Choroid plexus epithelial cell (primary cell): ENCODE measurements around the gene TMEM184A.

Source experiments
- DNase-seq: peaks from one replicate; pipeline ENCODE4 v3.0.0-alpha.2; 2010; ENCODE audit warnings: low read depth
- H3K4me3 ChIP-seq: 2 replicates; pipeline ENCODE4 v1.5.1; 2011; ENCODE audit warnings: low read depth, mild to moderate bottlenecking, control low read depth, low read length, moderate library complexity
- CTCF ChIP-seq: conservative IDR thresholded peaks from 2 replicates; pipeline ENCODE4 v1.5.1; 2011; ENCODE audit warnings: low read depth, mild to moderate bottlenecking, control low read depth, inconsistent platforms, low read length, moderate library complexity

TMEM184A gene

GRCh38 chr7:1595027-1595426 is 39.0 kb upstream of the TMEM184A start:
- no peak for DNase-seq
- no peak for TF ChIP-seq CTCF
- H3K4me3 ChIP-seq: no peak overlapping the region

- no peak for DNase-seq
- no peak overlapping the region for H3K4me3 ChIP-seq
- TF ChIP-seq CTCF: no peak
Observed at GRCh38 chr7:1593904-1594421, 38.0 kb upstream of the TMEM184A start.

DNA sequence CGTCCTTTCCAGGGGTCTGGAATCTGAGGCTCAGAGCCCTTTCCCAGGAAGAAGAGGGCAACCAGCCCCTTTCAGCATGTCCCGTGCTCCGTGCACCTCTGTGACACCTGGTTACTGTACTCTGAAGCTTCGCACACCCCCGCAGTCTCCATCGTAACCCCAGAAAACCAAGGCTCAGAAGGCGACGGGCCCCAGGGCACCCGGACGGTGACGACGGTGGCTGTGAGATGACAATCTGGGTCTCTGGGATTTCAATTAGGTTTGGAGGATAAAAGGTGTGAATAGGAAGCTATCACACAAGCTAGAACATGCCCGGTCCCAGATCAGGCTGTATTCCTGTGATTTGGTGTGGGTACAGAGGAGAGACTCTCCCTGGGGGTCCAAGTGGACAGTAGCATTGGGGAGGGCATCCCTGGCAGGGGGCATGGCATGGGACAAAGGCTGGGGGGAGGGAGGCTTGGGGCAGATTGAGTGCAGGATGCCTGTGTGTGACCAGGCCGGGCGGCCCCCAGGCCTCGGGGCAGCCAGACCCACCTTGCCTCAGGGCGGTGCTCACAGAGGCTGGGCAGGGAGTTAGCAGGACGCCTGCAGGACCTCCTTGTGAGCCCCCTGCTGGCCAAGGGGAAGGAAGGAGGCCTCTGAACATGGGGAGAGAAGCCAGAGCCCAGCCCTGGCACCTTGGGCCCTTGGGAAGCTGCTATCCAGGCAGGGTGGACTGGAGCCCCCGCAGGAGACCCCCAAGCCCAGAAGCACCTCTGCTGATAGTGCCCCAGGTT is 37.3 kb upstream of the TMEM184A start:
- peak; percentile 47 for TF ChIP-seq CTCF
- H3K4me3 ChIP-seq: no peak overlapping the region
- peak; percentile 9 for DNase-seq

DNA sequence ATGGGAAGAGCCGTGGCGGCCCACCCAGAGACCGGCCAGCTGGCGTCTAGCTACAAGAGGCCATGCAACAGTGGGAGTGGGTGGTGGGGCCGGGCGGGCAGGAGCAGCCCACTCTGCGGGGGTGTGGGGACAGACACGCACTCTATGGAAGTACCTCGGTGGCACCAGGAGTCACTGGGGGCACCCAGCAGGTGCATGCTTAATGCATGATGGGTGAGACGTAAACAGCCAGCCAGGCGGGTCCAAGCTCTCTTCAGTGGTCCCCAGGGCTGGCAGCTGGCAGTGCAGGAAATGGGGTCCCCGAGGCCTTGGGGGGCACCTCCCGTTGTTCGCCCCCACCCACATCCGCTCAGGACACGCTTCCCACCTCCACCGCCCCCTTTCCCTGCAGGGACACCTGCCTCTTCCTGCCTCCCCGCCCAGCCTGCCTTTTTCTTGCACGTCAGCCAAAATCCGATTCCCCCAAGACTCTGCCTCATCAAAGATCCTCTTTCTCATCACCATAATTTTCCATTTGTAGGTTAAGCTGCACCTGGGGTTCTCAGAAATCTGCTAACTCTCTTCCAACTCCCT is 36.4 kb upstream of the TMEM184A start:
- no peak for DNase-seq

GRCh38 chr7:1591876-1592275 is 35.9 kb upstream of the TMEM184A start:
- no peak for TF ChIP-seq CTCF
- no peak for DNase-seq
- H3K4me3 ChIP-seq: no peak overlapping the region

More for the DNA sequence above, 36.4 kb upstream of the TMEM184A start:
- no peak overlapping the region for H3K4me3 ChIP-seq
- no peak for TF ChIP-seq CTCF

DNA sequence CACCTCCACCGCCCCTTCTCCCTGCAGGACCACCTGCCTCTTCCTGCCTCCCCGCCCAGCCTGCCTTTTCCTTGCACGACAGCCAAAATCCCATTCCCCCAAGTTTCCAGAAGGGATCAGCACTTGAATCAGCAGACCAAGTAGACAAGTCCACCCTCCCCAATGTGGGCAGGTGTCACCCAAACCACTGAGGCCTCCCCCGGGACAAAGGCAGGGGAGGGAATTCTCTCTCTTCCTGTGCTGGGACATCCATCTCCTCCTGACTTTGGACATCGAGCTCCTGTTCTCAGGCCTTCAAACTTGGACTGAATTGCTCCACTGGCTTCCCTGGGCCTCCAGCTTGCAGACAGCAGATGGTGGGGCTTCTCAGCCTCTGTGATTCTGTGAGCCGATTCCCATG is 35.4 kb upstream of the TMEM184A start:
- TF ChIP-seq CTCF: no peak
- no peak overlapping the region for H3K4me3 ChIP-seq
- DNase-seq: no peak

DNA sequence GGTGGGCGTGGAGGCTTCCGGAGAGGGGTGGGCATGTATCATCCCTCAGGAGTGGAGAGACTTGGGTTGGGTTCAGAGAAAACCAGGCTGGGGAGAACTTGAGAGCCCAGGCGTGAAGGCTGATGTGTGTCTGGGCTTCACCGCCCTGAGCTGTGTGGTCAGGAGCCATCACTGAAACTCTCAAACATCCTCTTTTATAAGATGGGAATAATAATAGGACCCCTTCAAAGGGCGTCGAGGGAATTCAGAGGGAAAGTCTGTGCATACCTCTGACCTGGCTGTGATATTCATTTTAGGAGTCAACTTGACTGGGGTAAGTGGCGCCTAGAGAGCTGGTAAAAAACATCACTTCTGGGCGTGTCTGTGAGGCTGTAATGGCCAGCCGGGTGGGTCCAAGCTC is 34.9 kb upstream of the TMEM184A start:
- no peak for DNase-seq
- no peak for TF ChIP-seq CTCF
- no peak overlapping the region for H3K4me3 ChIP-seq
